ENCODE results near the gene WIZ. TPM values are rescaled to one million over a fixed set of nuclear protein-coding genes. Genes with fewer than 3 reads are reported as not detected.
"Not testable (repeated sequence)": the region's sequence is repeated elsewhere in the genome, so short reads cannot be mapped to it uniquely, and the experiment has no call there.

The WIZ gene
- total RNA-seq, 1 experiment from 2014 or later, result 37.5 TPM

DNA sequence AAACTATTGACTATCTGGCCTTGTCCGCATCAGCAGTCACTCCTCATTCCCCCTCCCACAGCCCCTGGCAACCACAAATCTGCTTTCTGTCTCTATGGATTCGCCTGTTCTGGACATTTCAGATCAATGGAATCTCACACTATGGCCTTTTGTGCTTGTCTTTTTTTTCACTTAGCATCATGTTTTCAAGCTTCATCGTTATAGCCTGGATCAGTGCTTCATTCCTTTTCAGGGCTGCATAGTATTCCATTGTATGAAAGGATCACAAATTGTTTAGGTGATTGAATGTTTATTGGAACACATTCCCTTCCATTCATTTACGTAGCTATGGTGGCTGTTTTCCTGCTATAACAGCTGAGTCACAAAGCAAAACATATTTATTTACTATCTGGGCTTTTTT, 37.3 kb upstream of the WIZ start:
- Mint-ChIP-seq H3K4me3 (ENCODE audit: unreplicated experiment) (no peak overlapping the region), H3K27ac (ENCODE audit: unreplicated experiment) (no peak overlapping the region), H3K4me1 (ENCODE audit: low read depth, unreplicated experiment) (peaks cover 7% of the 10 kb centered on the region), H3K9me3 (ENCODE audit: unreplicated experiment) (no peaks in the 10 kb centered on the region), H3K36me3 (ENCODE audit: insufficient read depth, unreplicated experiment) (no peaks in the 10 kb centered on the region), H3K27me3 (ENCODE audit: insufficient read depth, unreplicated experiment) (no peaks in the 10 kb centered on the region)
- Histone ChIP-seq H3K9me3 (no peaks in the 10 kb centered on the region), H3K36me3 (ENCODE audit: control insufficient read depth, insufficient read depth, low read length) (no peaks in the 10 kb centered on the region), H3K27me3 (replicated peaks; ENCODE audit: control insufficient read depth, insufficient read depth, low read length) (no peaks in the 10 kb centered on the region), H3K4me1 (no peaks in the 10 kb centered on the region), H3K4me3 (ENCODE audit: low read depth, low read length) (no peak overlapping the region)
- intact Hi-C loops (cut with micrococcal nuclease; ENCODE audit: unreplicated experiment), result no loop called here
- no peak for DNase-seq
- ChIA-PET CTCF (no interaction called here), POLR2A (no interaction called here)
- BruUV-seq (replicated peaks), result no TSS peak
- TF ChIP-seq, protein P1, sequence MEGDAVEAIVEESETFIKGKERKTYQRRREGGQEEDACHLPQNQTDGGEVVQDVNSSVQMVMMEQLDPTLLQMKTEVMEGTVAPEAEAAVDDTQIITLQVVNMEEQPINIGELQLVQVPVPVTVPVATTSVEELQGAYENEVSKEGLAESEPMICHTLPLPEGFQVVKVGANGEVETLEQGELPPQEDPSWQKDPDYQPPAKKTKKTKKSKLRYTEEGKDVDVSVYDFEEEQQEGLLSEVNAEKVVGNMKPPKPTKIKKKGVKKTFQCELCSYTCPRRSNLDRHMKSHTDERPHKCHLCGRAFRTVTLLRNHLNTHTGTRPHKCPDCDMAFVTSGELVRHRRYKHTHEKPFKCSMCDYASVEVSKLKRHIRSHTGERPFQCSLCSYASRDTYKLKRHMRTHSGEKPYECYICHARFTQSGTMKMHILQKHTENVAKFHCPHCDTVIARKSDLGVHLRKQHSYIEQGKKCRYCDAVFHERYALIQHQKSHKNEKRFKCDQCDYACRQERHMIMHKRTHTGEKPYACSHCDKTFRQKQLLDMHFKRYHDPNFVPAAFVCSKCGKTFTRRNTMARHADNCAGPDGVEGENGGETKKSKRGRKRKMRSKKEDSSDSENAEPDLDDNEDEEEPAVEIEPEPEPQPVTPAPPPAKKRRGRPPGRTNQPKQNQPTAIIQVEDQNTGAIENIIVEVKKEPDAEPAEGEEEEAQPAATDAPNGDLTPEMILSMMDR (IDR thresholded peaks at IDR 0.05; ENCODE audit: insufficient read depth in 1 of 2, low read depth in 1 of 2, low read length in 1 of 2, severe bottlenecking in 1 of 2, unreplicated experiment in 1 of 2), result no peak

DNA sequence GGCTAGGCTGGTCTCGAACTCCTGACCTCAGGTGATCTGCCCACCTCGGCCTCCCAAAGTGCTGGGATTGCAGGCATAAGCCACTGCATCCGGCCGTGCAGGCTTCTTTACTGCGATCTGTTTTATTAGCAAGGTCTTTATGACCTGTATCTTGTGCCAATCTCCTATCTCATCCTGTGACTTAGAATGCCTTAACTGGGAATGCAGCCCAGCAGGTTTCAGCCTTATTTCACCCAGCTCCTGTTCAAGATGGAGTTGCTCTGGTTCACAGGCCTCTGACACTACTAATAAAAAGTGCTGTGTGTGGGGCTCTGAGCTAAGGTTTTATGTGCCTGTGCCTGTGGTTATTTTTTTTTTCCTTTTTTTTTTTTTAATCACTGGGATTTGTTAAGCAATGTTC, 36.0 kb upstream of the WIZ start:
- H3K4me1 Mint-ChIP-seq (ENCODE audit: low read depth, unreplicated experiment); POLR2A ChIA-PET; H3K36me3 ChIP-seq (ENCODE audit: control insufficient read depth, insufficient read depth, low read length); H3K36me3 Mint-ChIP-seq (ENCODE audit: insufficient read depth, unreplicated experiment); H3K9me3 Mint-ChIP-seq (ENCODE audit: unreplicated experiment); intact Hi-C loops (cut with micrococcal nuclease; ENCODE audit: unreplicated experiment); H3K4me3 ChIP-seq (ENCODE audit: low read depth, low read length); H3K9me3 ChIP-seq; H3K27me3 ChIP-seq (replicated peaks; ENCODE audit: control insufficient read depth, insufficient read depth, low read length); H3K27me3 Mint-ChIP-seq (ENCODE audit: insufficient read depth, unreplicated experiment); BruUV-seq (replicated peaks); H3K4me1 ChIP-seq; H3K4me3 Mint-ChIP-seq (ENCODE audit: unreplicated experiment); H3K27ac Mint-ChIP-seq (ENCODE audit: unreplicated experiment): not testable (repeated sequence)
- peak in 1 of 2 experiments; percentile 34 for DNase-seq
- CTCF ChIA-PET, result interaction anchor here (0.6 kb wide), 1 partner anchor 1004 kb away, joined by 4 read pairs; no protein-coding TSS in a partner anchor

DNA sequence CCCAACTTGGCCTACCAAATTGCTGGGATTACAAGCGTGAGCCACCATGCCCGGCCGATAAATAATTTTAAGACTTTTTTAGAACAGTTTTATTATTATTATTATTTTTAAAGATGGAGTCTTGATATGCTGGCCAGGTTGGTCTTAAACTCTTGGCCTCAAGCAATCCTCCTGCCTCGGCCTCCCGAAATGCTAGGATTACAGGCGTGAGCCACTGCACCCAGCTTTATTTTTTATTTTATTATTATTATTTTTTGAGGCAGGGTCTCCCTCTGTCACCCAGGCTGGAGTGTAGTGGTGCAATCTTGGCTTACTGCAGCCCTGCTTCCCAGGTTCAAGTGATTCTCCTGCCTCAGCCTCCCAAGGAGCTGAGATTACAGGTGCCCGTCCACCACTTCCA, 31.2 kb upstream of the WIZ start:
- BruUV-seq (replicated peaks); H3K27me3 Mint-ChIP-seq (ENCODE audit: insufficient read depth, unreplicated experiment); H3K9me3 ChIP-seq; intact Hi-C loops (cut with micrococcal nuclease; ENCODE audit: unreplicated experiment); H3K36me3 Mint-ChIP-seq (ENCODE audit: insufficient read depth, unreplicated experiment); POLR2A ChIA-PET; H3K4me1 Mint-ChIP-seq (ENCODE audit: low read depth, unreplicated experiment); H3K27me3 ChIP-seq (replicated peaks; ENCODE audit: control insufficient read depth, insufficient read depth, low read length); H3K4me3 ChIP-seq (ENCODE audit: low read depth, low read length); H3K9me3 Mint-ChIP-seq (ENCODE audit: unreplicated experiment); H3K4me3 Mint-ChIP-seq (ENCODE audit: unreplicated experiment); H3K36me3 ChIP-seq (ENCODE audit: control insufficient read depth, insufficient read depth, low read length); DNase-seq; H3K4me1 ChIP-seq; H3K27ac Mint-ChIP-seq (ENCODE audit: unreplicated experiment): not testable (repeated sequence)
- CTCF ChIA-PET, result interaction anchor here (0.7 kb wide), 1 partner anchor 25 kb away, joined by 5 read pairs; no protein-coding TSS in a partner anchor

DNA sequence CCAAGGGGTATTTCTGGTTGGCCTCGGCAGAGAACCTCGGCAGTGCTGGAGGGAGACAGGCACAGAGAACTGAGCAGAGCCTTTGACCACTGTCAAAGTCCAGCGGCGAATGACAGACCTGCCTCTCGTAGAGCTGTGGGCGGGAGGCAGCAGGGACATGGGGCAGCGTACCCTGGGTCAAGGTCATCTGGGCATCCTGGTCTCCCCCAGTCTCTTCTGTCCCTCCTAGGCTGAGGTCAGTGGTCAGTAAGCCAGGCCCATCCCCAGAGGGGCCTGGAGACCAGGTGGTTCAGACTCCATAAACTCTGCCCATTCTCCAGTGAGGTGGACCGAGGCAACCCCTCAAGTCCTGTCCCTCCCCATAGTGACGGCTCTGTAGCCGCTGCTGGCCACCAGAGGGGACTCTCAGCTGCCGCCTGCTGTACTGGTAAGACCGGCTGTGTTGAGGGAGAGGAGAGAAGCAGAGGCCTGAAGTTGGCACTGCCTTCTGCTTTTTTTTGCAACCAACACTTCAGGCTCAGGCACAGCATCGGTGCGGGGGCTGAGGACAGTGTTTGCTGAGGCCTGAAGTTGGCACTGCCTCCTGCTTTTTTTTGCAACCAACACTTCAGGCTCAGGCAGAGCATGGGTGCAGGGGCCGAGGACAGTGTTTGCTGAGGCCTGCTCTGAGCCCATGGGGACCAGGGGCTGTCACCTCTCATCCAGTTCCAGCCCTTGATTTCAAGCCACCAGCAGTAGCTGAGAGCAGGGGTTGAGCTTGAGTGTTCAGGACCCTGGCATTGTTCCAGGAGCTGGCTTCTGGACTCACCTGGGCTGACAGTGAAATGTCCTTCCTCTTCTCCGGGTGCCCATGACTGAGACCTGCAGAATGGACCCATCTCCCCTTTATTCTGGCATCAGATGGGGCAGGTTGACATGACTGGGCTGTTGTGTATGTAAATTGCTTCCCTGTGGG, 29.9 kb upstream of the WIZ start, which contains the start of gene PGLYRP2:
PGLYRP2 (minus strand) TSS at position 111 of the 955 bp plus-strand sequence. CDS start 130 bp downstream, outside the sequence.
- Mint-ChIP-seq H3K36me3 (ENCODE audit: insufficient read depth, unreplicated experiment) (no peaks in the 10 kb centered on the region), H3K4me1 (ENCODE audit: low read depth, unreplicated experiment) (no peaks in the 10 kb centered on the region), H3K4me3 (ENCODE audit: unreplicated experiment) (no peak within 1 kb of the TSS), H3K27me3 (ENCODE audit: insufficient read depth, unreplicated experiment) (no peaks in the 10 kb centered on the region), H3K9me3 (ENCODE audit: unreplicated experiment) (no peaks in the 10 kb centered on the region), H3K27ac (ENCODE audit: unreplicated experiment) (no peak within 1 kb of the TSS)
- ChIA-PET CTCF (interaction anchor here (0.9 kb wide), 1 partner anchor 76 kb away, joined by 4 read pairs; no protein-coding TSS in a partner anchor), POLR2A (no interaction called here)
- no peaks in the 10 kb centered on the region for H3K4me1 ChIP-seq
- no peaks in the 10 kb centered on the region for H3K27me3 ChIP-seq (replicated peaks; ENCODE audit: control insufficient read depth, insufficient read depth, low read length)
- BruUV-seq (replicated peaks), result no TSS peak
- TF ChIP-seq, protein P1 (IDR thresholded peaks at IDR 0.05; ENCODE audit: insufficient read depth in 1 of 2, low read depth in 1 of 2, low read length in 1 of 2, severe bottlenecking in 1 of 2, unreplicated experiment in 1 of 2), result peak in 1 of 2 experiments; percentile 46
- no peaks in the 10 kb centered on the region for H3K36me3 ChIP-seq (ENCODE audit: control insufficient read depth, insufficient read depth, low read length)
- DNase-seq, result no peak
- H3K9me3 ChIP-seq, result no peaks in the 10 kb centered on the region
- intact Hi-C loops (cut with micrococcal nuclease; ENCODE audit: unreplicated experiment), result loop anchor here (1.0 kb wide), 1 partner anchor 76 kb away; no protein-coding TSS in a partner anchor
- H3K4me3 ChIP-seq (ENCODE audit: low read depth, low read length), result no peak within 1 kb of the TSS

Data from Caco-2 (cell line).